Measurements from ENCODE around the gene ATP5PO. TPM values are rescaled to one million over a fixed set of nuclear protein-coding genes. Genes with fewer than 3 reads are reported as not detected.

Gene ATP5PO
- total RNA-seq, 1 experiment from 2014 or later = 190 TPM

GRCh38 chr21:33961061-33961460 is 45.5 kb upstream of the ATP5PO start:
- no peak for ATAC-seq

GRCh38 chr21:33959680-33960079 is 44.1 kb upstream of the ATP5PO start:
- no TSS peak for BruUV-seq (replicated peaks)
- Histone ChIP-seq H3K36me3 (ENCODE audit: control insufficient read depth, insufficient read depth, low read length) (no peaks in the 10 kb centered on the region), H3K9me3 (ENCODE audit: control insufficient read depth, insufficient read depth, low read depth, low read length) (peaks cover 8% of the 10 kb centered on the region; the same call in 1 of the 2 replicates), H3K27ac (ENCODE audit: low read length) (no peak overlapping the region), H3K4me3 (ENCODE audit: low read depth in 2 of 2, low read length in 2 of 2) (no peak overlapping the region), H3K4me1 (ENCODE audit: control insufficient read depth, insufficient read depth, low read length) (no peaks in the 10 kb centered on the region; the same call in 1 of the 2 replicates), H3K27me3 (ENCODE audit: control insufficient read depth, insufficient read depth, low read length) (no peaks in the 10 kb centered on the region)
- in situ Hi-C loops (cut with HindIII; ENCODE audit: low pct_unique_long_range_greater_than_20kb, low sequenced_read_pairs) (no loop called here), intact Hi-C loops (cut with micrococcal nuclease; ENCODE audit: unreplicated experiment) (no loop called here)
- POLR2A ChIA-PET = no interaction called here
- DNase-seq (ENCODE audit: low read depth, low spot score) (no peak), ATAC-seq (no peak)
- TF ChIP-seq CTCF (IDR thresholded peaks at IDR 0.05) = no peak
- TF ChIP-seq POLR2AphosphoS5 (IDR thresholded peaks at IDR 0.05; ENCODE audit: low read depth, low read length) = no peak
- TF ChIP-seq SIN3A (IDR thresholded peaks at IDR 0.05; ENCODE audit: borderline replicate concordance, insufficient read depth, low read depth, low read length) = no peak
- TF ChIP-seq REST (IDR thresholded peaks at IDR 0.05; ENCODE audit: insufficient read depth in 1 of 2, low read depth in 2 of 2, low read length in 1 of 2) = no peak
- TF ChIP-seq TCF7L2 (IDR thresholded peaks at IDR 0.05; ENCODE audit: low read depth, low read length) = no peak
- CTCF ChIA-PET = interaction anchor here (0.6 kb wide), 1 partner anchor 10 kb away, joined by 4 read pairs; no protein-coding TSS in a partner anchor

More at GRCh38 chr21:33961061-33961460, 45.5 kb upstream of the ATP5PO start:
- intact Hi-C loops (cut with micrococcal nuclease; ENCODE audit: unreplicated experiment) (no loop called here), in situ Hi-C loops (cut with HindIII; ENCODE audit: low pct_unique_long_range_greater_than_20kb, low sequenced_read_pairs) (no loop called here)
- ChIA-PET POLR2A (interaction anchor here (0.6 kb wide), 1 partner anchor 1472 kb away, joined by 5 read pairs; no protein-coding TSS in a partner anchor), CTCF (no interaction called here)
- no peaks in the 10 kb centered on the region for H3K27me3 ChIP-seq (ENCODE audit: control insufficient read depth, insufficient read depth, low read length)
- H3K4me1 ChIP-seq (ENCODE audit: control insufficient read depth, insufficient read depth, low read length) = no peaks in the 10 kb centered on the region; the same call in 1 of the 2 replicates
- BruUV-seq (replicated peaks) = no TSS peak
- H3K27ac ChIP-seq (ENCODE audit: low read length) = no peak overlapping the region
- H3K4me3 ChIP-seq (ENCODE audit: low read depth in 2 of 2, low read length in 2 of 2) = no peak overlapping the region
- no peaks in the 10 kb centered on the region; the same call in 1 of the 2 replicates for H3K36me3 ChIP-seq (ENCODE audit: control insufficient read depth, insufficient read depth, low read length)
- H3K9me3 ChIP-seq (ENCODE audit: control insufficient read depth, insufficient read depth, low read depth, low read length) = peaks cover 8% of the 10 kb centered on the region; the same call in 1 of the 2 replicates
- no peak for TF ChIP-seq REST (IDR thresholded peaks at IDR 0.05; ENCODE audit: insufficient read depth in 1 of 2, low read depth in 2 of 2, low read length in 1 of 2)
- no peak for TF ChIP-seq POLR2AphosphoS5 (IDR thresholded peaks at IDR 0.05; ENCODE audit: low read depth, low read length)
- no peak for TF ChIP-seq TCF7L2 (IDR thresholded peaks at IDR 0.05; ENCODE audit: low read depth, low read length)
- no peak for TF ChIP-seq CTCF (IDR thresholded peaks at IDR 0.05)
- TF ChIP-seq SIN3A (IDR thresholded peaks at IDR 0.05; ENCODE audit: borderline replicate concordance, insufficient read depth, low read depth, low read length) = no peak
- no peak for DNase-seq (ENCODE audit: low read depth, low spot score)
